Endometrial microvascular endothelial cells (primary cell): Measurements from ENCODE around the gene NEK5. TPM values are rescaled to one million over a fixed set of nuclear protein-coding genes. Genes with fewer than 3 reads are reported as not detected.

ENCODE experiments used
- in situ Hi-C: cut with HindIII; loops from 2 replicates; pipeline ENCODE4 v1.10.0; 2017; ENCODE audit warnings: low sequenced_read_pairs, low pct_unique_long_range_greater_than_20kb; ENCODE audit errors: inconsistent ontology term
- total RNA-seq: library from RNA; depleted of rRNA; stranded (reverse); fragments of >200 nt; gene quantifications from one replicate; pipeline ENCODE4 v1.2.3, GENCODE V29; 2015; ENCODE audit errors: inconsistent ontology term

Gene NEK5
- total RNA-seq, 1 donor from 2014 or later = not detected

GRCh38 chr13:52027832-52028231, 101.0 kb downstream of the NEK5 start:
- in situ Hi-C loops = no loop called here

GRCh38 chr13:52026246-52026626, 102.6 kb downstream of the NEK5 start:
- in situ Hi-C loops = no loop called here

GRCh38 chr13:52025475-52026245, 103.2 kb downstream of the NEK5 start:
- in situ Hi-C loops = no loop called here

- in situ Hi-C loops = no loop called here
Measured at GRCh38 chr13:52024481-52024880, 104.4 kb downstream of the NEK5 start, which contains the start of gene UTP14C. Gene UTP14C (plus strand): TSS chr13:52024691. CDS start chr13:52028805, 4,114 bp downstream.

- in situ Hi-C loops = no loop called here
Measured at GRCh38 chr13:52022356-52022755, 106.5 kb downstream of the NEK5 start.

- in situ Hi-C loops = no loop called here
Measured at GRCh38 chr13:52020191-52020590, 108.7 kb downstream of the NEK5 start.

- in situ Hi-C loops = no loop called here
Measured at GRCh38 chr13:52016296-52016695, 112.6 kb downstream of the NEK5 start.

- in situ Hi-C loops = no loop called here
Measured at GRCh38 chr13:52012512-52012836, 116.4 kb downstream of the NEK5 start.

GRCh38 chr13:52011632-52012511, 117.0 kb downstream of the NEK5 start, which contains the start of gene ALG11:
Gene ALG11 (plus strand): TSS chr13:52012398. CDS start chr13:52012419, 21 bp downstream.
- in situ Hi-C loops = no loop called here

GRCh38 chr13:52010890-52011631, 117.8 kb downstream of the NEK5 start, which contains the start of gene ATP7B:
Gene ATP7B (minus strand): TSS chr13:52011450. CDS start chr13:52011337, 113 bp downstream.
- in situ Hi-C loops = no loop called here

GRCh38 chr13:52009946-52010345, 118.9 kb downstream of the NEK5 start:
- in situ Hi-C loops = no loop called here

GRCh38 chr13:52006523-52007245, 122.2 kb downstream of the NEK5 start:
- in situ Hi-C loops = no loop called here

GRCh38 chr13:52005841-52006522, 122.9 kb downstream of the NEK5 start:
- in situ Hi-C loops = no loop called here

GRCh38 chr13:52004511-52005170, 124.2 kb downstream of the NEK5 start:
- in situ Hi-C loops = no loop called here

- in situ Hi-C loops = no loop called here
Measured at GRCh38 chr13:52003541-52003940, 125.3 kb downstream of the NEK5 start.

GRCh38 chr13:52002361-52002760, 126.5 kb downstream of the NEK5 start:
- in situ Hi-C loops = no loop called here

GRCh38 chr13:52001120-52001731, 127.6 kb downstream of the NEK5 start:
- in situ Hi-C loops = no loop called here
